HG03521 (cell line): ENCODE measurements around the gene EVA1C.
"Not testable (repeated sequence)": the region's sequence is repeated elsewhere in the genome, so short reads cannot be mapped to it uniquely, and the experiment has no call there.

Experiments
- ATAC-seq: cut with Tn5 transposase; IDR thresholded peaks from one replicate; pipeline ENCODE4 v1.9.1; 2021; ENCODE audit warnings: mild to moderate bottlenecking, moderate library complexity; ENCODE audit not compliant: unreplicated experiment

Gene EVA1C

DNA sequence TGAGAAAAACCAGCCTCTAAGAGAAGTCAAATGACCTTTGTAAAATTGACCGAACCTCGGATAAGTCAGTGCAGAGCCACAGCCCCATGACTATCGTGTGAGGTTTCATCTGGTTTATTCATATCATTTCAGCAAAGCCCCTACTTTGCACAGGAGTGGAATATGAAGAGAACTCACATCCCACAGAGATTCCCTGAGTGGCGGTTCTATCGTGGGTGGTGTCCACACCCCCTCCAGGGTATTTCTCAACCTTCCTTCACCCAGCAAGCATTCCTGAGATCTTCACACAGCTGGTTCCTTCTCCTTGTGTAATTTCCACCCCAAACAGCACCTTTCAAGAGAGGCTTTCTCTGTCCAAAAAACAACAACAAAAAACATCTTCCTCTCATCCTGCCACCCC is 47.5 kb downstream of the EVA1C start:
- ATAC-seq: no peak

DNA sequence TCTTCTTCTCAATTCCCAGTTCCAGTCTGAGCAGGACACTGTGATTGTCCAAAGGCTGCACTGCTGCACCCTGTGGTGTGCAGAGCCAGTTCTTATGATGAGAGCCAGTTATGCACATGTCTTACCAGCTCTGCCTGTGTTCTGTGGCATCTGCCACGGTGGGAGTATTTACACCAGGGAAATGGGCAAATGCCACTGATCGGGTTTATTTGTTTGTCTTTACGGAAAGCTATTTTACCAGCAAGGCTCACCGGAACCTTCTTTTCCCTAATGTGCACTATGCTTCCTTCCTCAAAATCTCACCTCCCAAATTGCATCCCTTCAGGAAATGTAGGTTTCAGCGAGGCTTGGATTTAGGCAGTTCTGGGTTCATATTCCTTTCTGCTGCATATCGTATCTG is 49.0 kb downstream of the EVA1C start:
- ATAC-seq: no peak

DNA sequence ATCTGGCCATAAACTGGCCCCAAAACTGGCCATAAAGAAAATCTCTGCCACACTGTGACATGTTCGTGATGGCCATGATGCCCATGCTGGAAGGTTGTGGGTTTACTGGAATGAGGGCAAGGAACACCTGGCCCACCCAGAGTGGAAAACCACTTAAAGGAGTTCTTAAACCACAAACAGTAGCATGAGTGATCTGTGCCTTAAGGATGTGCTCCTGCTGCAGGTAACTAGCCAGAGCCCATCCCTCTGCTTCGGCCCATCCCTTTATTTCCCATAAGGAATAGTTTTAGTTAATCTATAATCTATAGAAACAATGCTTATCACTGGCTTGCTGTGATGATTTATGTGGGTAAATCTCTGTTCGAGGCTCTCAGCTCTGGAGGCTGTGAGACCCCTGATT is 50.1 kb downstream of the EVA1C start:
- not testable (repeated sequence) for ATAC-seq

DNA sequence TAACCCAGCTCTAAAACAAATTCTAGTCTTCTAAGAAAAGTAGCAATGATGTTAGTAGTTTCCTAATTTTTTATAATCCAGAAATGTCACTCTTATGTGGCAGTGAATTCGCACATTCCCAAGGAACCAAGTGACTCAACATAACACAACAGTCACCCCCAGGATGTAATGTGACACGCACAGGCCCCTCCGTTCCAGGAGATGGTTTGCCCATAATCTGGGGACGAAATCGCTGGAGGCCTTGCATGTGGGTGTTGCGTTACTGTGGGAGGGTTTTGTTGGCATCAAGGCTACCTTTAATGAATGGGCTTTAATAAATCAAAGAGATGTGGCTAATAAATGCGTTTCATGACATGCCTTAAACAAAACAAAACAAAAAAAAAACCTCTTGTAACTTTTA is 50.9 kb downstream of the EVA1C start:
- no peak for ATAC-seq

DNA sequence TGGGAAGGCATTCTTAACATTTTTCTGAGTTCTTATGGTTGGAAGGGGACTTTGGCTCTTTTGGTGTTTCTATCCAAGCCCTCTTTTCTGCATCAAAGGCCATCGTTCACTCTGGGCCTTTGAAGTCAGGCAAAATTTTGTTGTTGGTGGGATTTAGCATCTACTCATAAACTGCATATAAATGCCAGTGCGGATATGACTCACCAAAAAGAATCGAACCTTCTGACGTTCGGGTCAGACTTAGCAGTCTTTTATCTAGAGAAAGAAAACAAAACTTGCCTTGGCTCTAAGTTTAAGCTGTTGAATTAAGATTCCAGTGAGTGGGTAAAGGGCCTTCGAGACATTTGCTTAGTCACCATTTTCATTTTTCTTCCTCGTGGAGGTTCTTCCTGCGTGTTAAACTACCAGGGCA is 51.4 kb downstream of the EVA1C start:
- ATAC-seq: no peak

DNA sequence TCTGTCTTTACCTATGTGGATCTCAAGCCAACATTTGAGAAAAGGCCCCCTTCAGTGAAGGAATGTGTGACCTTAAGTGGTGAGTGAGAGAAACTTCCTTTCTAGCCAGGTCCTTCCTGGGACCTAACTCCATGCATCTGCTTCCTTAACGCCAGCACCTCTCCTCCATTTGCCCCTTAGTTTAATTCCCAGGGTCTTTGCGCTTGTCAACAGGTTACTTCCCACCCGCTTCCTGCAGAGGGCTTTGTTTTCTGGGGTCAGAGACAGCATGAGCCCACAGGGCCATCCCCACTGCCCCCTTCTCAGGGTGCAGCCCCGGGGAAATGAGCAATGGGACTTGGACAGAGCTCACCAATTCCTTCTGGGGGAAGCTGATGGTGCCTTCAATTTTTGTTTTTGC is 54.8 kb downstream of the EVA1C start:
- ATAC-seq: no peak

DNA sequence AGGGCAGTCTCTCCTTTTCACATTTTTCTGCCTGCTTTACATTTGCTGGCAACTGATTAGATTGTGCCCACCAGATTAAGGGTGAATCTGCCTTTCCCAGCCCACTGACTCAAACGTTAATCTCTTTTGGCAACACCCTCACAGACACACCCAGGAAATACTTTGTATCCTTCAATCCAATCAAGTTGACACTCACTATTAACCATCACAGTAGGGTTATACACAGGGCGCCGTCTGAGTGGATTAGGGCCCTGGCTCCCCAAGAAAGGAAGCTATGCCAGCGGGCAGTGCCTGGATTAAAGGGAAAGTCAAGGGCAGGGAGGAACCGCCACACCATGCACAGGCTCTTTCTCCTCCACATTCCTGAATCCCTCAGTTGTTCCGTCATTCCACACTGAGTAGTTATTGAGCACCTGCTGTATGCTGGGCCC is 56.2 kb downstream of the EVA1C start:
- ATAC-seq: no peak

DNA sequence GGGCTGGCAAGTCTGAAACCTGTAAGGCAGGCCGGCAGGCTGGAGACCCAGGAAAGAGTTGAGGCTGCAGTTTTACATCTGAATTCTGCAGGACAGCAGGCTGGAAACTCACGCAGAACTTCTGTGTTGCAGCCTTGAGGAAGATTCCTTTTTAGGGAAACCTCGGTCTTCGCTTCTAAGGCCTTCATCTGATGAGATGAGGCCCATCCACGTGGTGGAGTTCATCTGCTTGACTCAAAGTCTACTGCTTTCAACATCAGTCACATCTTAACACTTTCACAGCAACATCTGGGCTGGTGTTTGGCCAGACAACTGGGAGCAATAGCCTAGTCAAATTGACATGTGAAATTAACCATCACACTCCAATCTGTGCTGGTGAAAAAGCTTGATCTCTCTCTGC is 57.1 kb downstream of the EVA1C start:
- no peak for ATAC-seq

DNA sequence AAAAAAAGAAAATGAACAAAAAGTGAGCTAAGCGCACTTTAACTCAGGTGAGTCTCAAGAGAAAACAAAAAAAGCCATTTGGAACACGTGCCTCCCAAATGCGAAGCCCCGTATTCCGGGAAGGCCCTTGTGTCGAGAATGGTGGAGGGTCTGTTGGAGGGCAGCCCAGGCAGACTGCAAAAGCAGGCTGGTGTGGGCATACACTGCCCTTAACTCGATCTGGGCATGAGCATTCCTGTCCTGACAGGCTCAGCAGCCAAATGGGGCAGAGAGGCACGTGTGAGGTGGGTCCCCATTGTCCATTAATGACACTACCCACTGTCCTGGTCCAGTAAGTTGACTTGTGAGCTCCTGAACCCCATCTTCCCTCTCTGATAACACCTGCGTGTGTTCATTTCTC is 57.7 kb downstream of the EVA1C start:
- no peak for ATAC-seq

DNA sequence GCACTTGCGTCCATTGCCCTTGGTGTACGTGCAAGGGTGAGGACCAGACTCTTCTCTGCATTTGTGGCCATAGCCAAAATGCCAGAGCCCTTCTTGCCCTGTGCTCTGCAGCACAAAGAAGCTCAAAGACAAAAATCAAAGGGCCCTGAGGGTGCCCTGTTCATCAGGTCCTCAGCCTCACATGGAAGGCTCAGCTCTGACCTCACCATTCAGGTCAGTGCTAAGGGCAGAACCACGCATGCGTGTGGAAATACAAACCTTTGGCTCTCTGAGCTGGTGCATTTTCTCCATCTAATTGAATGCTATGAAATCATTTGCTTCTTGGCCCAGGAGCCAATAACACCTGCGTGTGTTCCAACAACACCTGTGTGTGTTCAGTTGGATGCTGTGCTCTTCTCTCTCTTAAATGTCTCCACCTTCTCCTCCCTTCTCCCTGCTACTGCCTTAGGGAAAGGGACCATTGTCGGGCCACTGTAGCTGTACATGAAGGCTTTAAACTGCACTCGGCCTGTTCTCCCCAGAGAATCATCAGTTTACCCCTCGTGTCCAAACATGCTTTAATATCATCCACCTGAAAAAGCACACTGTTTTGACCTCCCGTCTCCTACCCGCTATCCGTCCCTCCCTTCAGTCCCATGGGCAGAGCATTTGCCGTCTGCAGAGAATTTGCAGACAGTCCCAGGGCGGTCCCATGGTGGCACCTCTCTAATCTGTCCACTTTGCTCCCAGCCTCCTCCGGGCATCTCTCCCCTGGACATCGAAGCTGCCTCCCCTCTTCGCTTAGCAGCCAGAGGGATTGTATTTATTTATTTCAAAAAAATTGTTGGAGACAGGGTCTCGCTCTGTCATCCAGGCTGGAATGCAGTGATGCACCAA is 60.6 kb downstream of the EVA1C start:
- ATAC-seq: no peak

DNA sequence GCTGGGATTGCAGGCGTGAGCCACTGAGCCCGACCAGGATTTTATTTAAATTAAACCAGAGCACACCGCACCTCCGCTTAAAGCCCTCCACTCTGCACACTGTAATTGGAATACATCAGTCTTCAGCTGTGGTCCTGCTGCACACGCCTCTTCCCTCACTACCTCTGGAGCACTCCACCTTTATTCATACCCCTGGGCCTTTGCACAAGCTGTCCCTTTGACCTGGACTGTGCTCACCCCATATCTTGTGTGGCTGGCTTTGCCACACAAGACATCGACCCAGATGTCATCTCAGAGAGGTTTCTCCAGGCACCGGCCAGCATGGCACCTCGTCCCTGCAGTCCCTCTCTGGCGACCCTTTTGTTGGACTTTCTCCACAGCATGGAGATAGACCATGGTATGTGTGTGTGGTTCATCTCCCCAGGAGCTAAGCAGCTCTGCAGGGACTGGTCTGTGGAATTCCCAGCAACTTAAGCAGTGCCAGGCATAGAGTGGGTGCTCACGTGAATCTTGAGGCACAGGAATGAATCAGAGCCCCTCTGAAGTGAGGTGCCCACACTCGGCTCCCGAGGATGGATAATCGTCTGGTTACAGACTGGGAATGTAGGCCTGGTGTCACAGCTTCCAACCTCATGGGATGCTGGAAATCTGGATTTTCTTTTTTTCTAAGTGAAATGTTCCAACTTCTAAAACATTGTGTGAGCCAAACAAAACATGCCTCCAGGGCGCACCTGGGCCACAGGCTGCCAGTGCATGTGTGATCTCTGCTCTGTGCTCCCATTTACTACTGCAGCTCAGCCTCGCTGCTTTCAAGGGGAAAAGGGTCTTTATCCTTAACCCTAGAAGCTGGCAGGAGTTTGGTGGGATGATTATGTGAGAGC is 61.9 kb downstream of the EVA1C start:
- no peak for ATAC-seq

DNA sequence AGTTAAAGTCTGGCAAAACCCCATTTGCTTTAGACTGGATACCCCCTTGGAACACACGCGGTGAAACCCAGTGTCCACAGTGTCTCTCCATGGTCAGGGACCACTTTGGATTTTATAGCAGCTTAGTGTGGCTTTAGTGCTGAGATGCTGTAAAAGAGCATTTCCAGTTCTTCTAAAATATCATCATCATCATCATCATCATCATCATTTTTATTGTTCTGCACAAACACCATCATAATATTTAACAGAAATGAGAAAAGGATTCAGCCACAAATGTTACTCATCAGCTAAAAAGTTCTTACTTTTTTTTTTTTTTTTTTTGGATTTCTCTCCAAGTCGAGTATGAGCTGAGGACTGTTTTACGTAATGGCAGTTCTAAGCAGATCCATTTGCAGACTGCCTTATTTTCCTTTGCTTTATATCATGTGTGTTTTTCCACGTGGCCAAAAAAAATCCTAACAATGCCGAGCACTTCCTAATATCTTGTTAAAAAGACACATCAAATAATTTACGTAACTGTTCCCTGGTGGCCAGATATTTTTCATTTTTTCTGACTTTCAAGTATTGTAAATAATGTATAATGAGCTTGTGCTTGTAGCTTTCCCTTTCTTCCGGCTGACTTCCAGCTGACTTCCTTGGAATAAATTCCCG is 62.8 kb downstream of the EVA1C start:
- ATAC-seq: no peak

DNA sequence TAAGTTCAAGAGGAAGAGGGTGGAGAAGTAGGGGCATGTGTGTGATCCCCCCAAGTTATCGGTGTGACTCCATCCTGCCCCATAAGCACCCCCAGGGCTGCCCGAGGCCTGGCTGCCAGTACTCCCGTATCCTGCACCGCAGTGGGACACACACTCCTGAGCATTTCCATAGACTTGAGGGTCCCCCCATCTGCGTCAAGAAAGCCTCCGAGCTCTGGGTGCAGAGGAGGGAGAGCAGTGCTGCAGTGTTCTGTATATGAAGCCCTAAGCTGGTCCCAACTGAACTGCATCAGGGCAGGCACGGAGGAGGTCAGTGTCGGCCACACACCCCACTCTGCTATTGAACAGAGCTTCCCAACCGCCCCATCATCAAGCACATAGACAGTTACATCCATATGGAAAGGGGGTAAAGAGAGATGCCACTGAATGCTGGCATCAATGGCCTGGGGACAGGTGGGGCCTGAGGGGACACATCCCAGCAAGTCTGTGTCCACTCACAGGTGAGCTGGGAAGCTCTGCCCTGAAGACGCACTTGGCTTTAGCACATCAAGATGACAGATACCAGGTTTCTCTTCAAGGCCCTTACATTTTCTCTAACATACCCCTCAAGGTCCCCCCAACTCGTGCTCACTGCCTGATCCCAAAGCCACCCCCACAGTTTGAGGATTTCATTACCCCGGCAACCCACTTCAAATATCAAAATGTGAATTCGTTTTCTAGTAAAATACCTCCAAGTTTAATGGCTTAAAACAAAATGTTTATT is 64.3 kb downstream of the EVA1C start:
- ATAC-seq: no peak

DNA sequence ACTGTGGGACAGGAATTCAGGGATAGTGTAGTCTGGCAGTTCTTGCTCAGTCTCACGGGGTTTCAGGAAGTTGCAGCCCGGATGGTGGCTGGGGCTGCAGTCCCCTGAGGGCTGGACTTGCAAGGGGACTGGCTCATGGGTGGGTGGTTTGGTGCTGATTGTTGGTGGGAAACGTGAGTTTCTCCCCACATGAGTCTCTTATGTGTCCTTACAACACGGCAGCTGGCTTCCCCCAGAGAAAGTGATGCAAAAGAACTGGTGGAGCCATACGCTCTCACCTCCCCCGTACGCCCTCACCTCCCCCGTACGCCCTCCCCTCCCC is 64.9 kb downstream of the EVA1C start:
- no peak for ATAC-seq

DNA sequence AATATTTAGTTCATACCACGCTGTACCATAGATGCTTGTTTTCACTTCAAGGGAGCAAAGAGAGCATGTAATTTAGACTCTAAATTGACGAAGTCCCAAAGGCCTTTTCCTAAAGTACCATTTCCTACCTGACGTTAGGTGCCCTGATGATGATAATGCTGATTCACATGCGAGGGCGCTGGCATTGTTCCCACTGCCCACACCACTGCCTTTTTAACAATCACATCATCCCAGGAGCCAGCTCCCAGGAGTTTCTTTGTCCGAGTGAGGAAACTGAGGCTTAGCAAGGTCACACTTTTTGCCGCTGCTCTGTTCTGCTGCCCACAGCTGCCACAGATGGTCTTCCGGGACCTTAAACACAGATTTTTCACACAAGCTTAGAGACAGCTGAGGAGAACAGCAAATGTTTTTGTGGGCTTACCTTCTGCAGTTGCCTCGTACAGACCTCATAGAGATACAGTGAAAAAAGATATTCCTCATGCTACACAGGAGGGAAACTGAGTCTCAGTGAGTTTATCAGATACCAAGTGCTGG is 69.4 kb downstream of the EVA1C start:
- ATAC-seq: no peak

DNA sequence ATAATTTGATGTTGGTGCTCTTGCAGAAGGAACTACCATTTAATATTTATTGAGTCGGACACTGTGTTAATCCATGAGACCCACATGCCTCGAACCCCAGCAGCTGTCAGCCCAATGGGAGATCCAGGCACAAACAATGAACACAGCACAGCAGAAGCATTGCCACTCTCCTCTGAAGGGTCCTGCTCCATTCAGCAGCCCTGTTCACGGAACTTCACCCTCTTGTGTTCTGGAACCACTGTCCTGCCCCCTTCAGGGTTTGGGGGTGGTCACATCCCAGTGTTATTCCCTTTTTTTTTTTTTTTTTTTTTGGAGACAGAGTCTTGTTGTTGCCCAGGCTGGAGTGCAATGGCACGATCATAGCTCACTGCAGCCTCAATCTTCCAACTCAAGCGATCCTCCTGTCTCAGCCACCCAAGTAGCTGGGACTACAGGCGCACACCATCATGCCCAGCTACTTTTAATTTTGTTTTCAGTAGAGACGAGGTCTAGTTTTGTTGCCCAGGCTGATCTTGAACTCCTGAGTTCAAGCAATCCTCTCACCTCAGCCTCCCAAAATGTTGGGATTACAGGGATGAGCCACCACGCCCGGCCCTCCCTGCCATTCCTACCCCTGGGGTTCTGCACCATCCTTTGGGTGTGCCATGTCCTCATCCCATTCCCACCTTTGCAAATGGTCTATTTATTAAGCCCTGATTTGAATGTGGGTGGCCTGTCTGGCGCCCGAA is 70.2 kb downstream of the EVA1C start:
- ATAC-seq: no peak

DNA sequence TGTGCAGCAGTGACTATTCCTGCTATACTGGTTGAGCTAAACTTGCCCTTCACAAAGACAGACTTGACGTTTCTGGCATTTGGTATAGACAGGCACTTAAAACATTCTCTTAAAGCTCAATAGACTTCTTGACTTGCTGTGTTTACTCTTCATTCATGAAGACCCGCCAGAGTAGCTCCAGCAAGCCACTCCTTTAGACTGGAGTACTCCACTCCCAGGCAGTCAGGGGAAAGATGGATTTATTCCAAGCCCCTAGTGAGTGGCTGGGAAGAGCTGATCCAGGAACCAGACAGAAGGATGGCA is 70.7 kb downstream of the EVA1C start:
- no peak for ATAC-seq

DNA sequence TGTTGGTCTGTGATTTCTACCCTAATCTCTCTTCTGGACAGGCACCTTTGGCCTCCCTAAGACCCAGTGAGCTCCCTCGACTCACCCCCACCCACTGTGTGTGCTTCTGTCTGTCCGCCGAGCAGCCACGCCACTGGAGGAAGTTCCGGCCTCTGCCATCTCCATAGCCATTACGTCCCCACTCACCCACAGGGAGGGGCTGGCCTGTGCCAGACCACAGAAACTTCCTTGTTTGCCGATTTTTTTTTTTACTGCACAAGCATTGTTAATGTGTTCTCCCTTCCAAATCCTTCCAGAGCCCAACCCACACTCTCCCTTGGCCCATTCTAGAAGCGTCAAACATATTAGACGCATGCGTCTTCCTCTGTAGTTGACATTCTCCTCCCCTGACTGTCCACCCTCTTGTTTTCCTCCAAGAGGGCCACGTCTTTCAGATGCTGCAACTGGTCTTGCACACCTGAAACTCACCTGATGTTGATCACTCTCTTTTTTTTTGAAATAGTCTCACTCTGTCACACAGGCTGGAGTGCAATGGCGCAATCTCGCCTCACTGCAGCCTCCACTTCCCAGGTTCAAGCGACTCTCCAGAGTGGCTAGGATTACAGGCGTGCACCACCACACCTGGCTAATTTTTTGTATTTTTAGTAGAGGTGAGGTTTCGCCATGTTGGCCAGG is 72.3 kb downstream of the EVA1C start:
- no peak for ATAC-seq

DNA sequence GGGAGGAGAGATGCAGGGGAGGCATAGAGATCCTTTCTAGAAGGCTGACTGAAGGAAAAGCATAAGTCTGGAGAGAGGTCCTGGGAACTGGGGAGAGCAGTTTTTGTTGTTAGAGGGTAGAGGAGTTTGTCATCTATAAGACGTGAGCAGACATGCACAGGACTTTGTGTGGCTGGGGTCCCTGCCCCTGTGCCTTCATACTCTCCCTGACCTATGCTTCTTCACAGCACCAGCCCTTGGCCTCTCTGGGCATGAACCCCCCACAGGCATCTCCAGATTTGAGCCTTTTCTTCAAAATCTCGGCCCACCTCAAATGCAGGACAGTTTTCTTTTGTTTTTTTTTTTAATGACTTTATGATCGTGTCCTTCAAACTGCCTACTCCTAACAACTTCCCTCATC is 79.9 kb downstream of the EVA1C start:
- no peak for ATAC-seq
